Measurements from ENCODE around the gene GAREM2.

GAREM2 gene

GRCh38 chr2:26169226-26169625 is 3.7 kb upstream of the GAREM2 start:
- DNase-seq (ENCODE audit: low read depth) = no peak
- no peak overlapping the region for H3K4me3 ChIP-seq (ENCODE audit: low read length)
- TF ChIP-seq CTCF (conservative IDR thresholded peaks at IDR 0.05; ENCODE audit: low read depth, low read length) = no peak

DNA sequence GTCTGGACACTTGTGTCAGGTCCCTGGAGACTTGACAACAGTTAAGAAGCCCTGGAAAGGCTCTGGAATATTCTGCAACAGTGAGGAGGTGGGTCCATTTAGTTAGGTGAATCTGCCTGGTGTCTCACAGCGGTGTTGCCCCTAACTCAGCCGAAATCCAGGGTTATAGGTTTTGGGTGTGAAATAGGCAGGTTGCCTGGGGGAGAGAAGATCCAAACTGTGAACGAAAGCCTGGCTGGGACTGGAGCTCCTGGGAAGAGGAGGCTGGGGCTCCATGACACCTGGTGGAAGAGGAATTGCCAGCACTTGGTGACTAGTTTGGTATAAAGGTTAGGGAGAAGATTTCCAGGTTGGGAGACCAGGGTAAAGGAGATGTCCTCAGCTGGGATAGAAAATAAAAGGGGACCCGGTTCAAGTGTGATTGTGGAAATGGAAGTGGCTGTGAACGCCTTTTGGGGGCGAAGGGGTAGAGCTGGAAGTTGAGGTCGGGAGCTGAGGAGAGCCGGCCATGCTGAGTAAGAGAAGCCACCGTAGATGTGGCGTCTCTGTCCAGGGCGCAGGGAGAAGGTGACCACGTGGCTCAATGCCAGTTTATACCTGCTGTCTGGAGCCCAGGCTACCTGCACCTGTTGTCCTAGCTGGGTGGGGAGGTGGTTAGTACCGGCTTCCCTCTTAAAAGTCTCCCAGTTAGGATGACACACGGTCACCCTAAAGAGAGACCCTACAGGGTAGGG is 3.0 kb upstream of the GAREM2 start:
- no peak overlapping the region for H3K4me3 ChIP-seq (ENCODE audit: low read length)
- DNase-seq (ENCODE audit: low read depth) = no peak
- no peak for TF ChIP-seq CTCF (conservative IDR thresholded peaks at IDR 0.05; ENCODE audit: low read depth, low read length)

- DNase-seq (ENCODE audit: low read depth) = no peak
- no peak for TF ChIP-seq CTCF (conservative IDR thresholded peaks at IDR 0.05; ENCODE audit: low read depth, low read length)
- H3K4me3 ChIP-seq (ENCODE audit: low read length) = no peak overlapping the region
These were observed 2.1 kb upstream of the GAREM2 start for GRCh38 chr2:26170795-26171194.

GRCh38 chr2:26172189-26172870 is 558 bp upstream of the GAREM2 start:
- no peak for TF ChIP-seq CTCF (conservative IDR thresholded peaks at IDR 0.05; ENCODE audit: low read depth, low read length)
- H3K4me3 ChIP-seq (ENCODE audit: low read length) = no peak overlapping the region
- DNase-seq (ENCODE audit: low read depth) = no peak

- peak overlapping the region; percentile 19 for H3K4me3 ChIP-seq (ENCODE audit: low read length)
- DNase-seq (ENCODE audit: low read depth) = no peak
- TF ChIP-seq CTCF (conservative IDR thresholded peaks at IDR 0.05; ENCODE audit: low read depth, low read length) = no peak
These were observed 1.0 kb downstream of the GAREM2 start for GRCh38 chr2:26173776-26174482.

- DNase-seq (ENCODE audit: low read depth) = no peak
- no peak overlapping the region for H3K4me3 ChIP-seq (ENCODE audit: low read length)
- TF ChIP-seq CTCF (conservative IDR thresholded peaks at IDR 0.05; ENCODE audit: low read depth, low read length) = no peak
These were observed 2.0 kb downstream of the GAREM2 start for GRCh38 chr2:26174691-26175465.
